Gastrocnemius medialis (tissue), 4 donors: ENCODE results near the gene ZFP36.

ENCODE experiments used
- CTCF ChIP-seq, 5 experiments: fragments of 450-650 bp in 3 of 5; fragments of 200-600 bp in 2 of 5; sonication (generic) in 2 of 5; IDR thresholded peaks in 4 of 5; conservative IDR thresholded peaks in 1 of 5; 1 replicate in 4 of 5; 2 replicates in 1 of 5; pipeline ENCODE4 v1.5.1; 2016 to 2019; ENCODE audit warnings: antibody characterized with exemption in 5 of 5, mild to moderate bottlenecking in 3 of 5, moderate library complexity in 3 of 5
- POLR2A ChIP-seq, 2 donors: fragments of 450-650 bp; IDR thresholded peaks; one replicate each; pipeline ENCODE4 v1.6.1; 2017; ENCODE audit warnings: antibody characterized with exemption in 2 of 2, mild to moderate bottlenecking in 2 of 2, moderate library complexity in 2 of 2

GRCh38 chr19:39425744-39426143, 19.1 kb downstream of the ZFP36 start:
- TF ChIP-seq CTCF (IDR thresholded peaks at IDR 0.05 in 4 of 5, conservative IDR thresholded peaks at IDR 0.05 in 1 of 5) (no peak), POLR2A (IDR thresholded peaks at IDR 0.05) (no peak)
